Frontal cortex (tissue), 4 donors: ENCODE data around the gene SHH. TPM values are rescaled to one million over a fixed set of nuclear protein-coding genes. Genes with fewer than 3 reads are reported as not detected.
"Not testable (repeated sequence)": the region's sequence is repeated elsewhere in the genome, so short reads cannot be mapped to it uniquely, and the experiment has no call there.

Experiments used
- DNase-seq, 2 donors: peaks; one replicate each; pipeline ENCODE4 v3.0.0; 2012; ENCODE audit warnings: low spot score in 2 of 2
- FAIRE-seq: peaks from 2 replicates; lab custom pipeline; 2012; peaks lifted over from hg19 to GRCh38; lab: Jason Lieb, UNC
- total RNA-seq: library from RNA; depleted of rRNA; stranded (reverse); fragments of >200 nt; gene quantifications from one replicate; pipeline ENCODE4 v1.2.3, GENCODE V29; 2014
- donor health status: control.
- donor health status: control.
- donor health status: control.

SHH gene
- total RNA-seq, 1 donor from 2014 or later = 1.6 TPM

GRCh38 chr7:155843426-155844018, 31.3 kb upstream of the SHH start:
- DNase-seq (no peak), FAIRE-seq (no peak)

- FAIRE-seq = no peak
- DNase-seq = no peak
These were observed 30.4 kb upstream of the SHH start for GRCh38 chr7:155842496-155843265.

- FAIRE-seq (no peak), DNase-seq (no peak)
These were observed 28.6 kb upstream of the SHH start for GRCh38 chr7:155840909-155841308.

- FAIRE-seq (no peak), DNase-seq (no peak)
These were observed 28.1 kb upstream of the SHH start for GRCh38 chr7:155840262-155840885.

- DNase-seq = no peak
- no peak for FAIRE-seq
These were observed 27.2 kb upstream of the SHH start for GRCh38 chr7:155839461-155839860.

- not testable (repeated sequence) for DNase-seq, FAIRE-seq
These were observed 26.0 kb upstream of the SHH start for GRCh38 chr7:155838312-155838711.

- DNase-seq (no peak), FAIRE-seq (no peak)
These were observed 24.8 kb upstream of the SHH start for GRCh38 chr7:155837126-155837479.

GRCh38 chr7:155836216-155837125, 24.2 kb upstream of the SHH start:
- DNase-seq = no peak

GRCh38 chr7:155835446-155836215, 23.4 kb upstream of the SHH start:
- FAIRE-seq (no peak), DNase-seq (no peak)

More at GRCh38 chr7:155836216-155837125, 24.2 kb upstream of the SHH start:
- no peak for FAIRE-seq

GRCh38 chr7:155834486-155835048, 22.3 kb upstream of the SHH start:
- FAIRE-seq (no peak), DNase-seq (no peak)

- no peak for FAIRE-seq
These were observed 21.4 kb upstream of the SHH start for GRCh38 chr7:155833651-155834050.

GRCh38 chr7:155832581-155832981, 20.3 kb upstream of the SHH start:
- FAIRE-seq = no peak
- no peak for DNase-seq

More at GRCh38 chr7:155833651-155834050, 21.4 kb upstream of the SHH start:
- DNase-seq = no peak

- FAIRE-seq = no peak
- DNase-seq = no peak
These were observed 19.7 kb upstream of the SHH start for GRCh38 chr7:155831807-155832524.

- FAIRE-seq = no peak
These were observed 18.9 kb upstream of the SHH start for GRCh38 chr7:155830961-155831806.

GRCh38 chr7:155829796-155830470, 17.7 kb upstream of the SHH start:
- FAIRE-seq (no peak), DNase-seq (no peak)

More at GRCh38 chr7:155830961-155831806, 18.9 kb upstream of the SHH start:
- DNase-seq = no peak

GRCh38 chr7:155825336-155825735, 13.1 kb upstream of the SHH start:
- DNase-seq (no peak), FAIRE-seq (no peak)
